Right forelimb (tissue), 1 donor: ENCODE measurements around the gene NAPA.

ENCODE experiments used
- DNase-seq: peaks from one replicate; pipeline ENCODE4 v3.0.0-alpha.2; 2018

The NAPA gene

DNA sequence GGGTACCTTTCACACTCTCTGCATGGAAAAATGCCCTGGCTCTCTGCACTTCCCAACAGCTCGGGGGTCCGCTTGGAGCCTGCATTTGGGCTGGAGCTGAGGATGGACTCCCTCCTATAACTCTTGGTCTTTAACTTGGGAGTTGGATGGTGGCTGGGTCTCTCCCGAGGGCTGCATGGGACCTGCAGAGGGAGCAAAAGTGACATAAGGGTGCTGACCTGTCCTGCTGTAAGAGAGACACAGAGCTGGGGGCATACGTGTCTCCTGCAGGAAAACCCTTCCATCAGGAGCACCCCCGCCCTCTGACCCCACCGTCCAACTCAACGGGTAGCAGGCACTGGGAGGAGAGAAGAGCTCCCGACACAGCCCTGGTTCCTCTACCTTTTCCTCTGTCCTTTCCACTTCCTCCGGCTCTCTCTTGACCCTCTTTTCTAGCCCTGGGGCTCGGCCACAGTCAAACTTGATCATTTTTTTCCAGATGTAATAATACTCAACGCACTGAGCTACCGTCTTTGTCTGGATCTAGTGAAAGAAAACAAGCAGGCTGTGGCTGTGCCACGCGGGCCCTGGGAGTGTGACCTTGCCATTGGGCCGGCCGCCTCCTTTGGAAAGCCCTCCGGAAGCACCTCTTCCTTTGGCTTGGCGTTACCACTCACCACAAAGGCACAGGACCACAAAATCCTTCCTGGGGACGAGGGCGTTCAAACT lies 6.8 kb upstream of the NAPA start:
- DNase-seq = no peak

DNA sequence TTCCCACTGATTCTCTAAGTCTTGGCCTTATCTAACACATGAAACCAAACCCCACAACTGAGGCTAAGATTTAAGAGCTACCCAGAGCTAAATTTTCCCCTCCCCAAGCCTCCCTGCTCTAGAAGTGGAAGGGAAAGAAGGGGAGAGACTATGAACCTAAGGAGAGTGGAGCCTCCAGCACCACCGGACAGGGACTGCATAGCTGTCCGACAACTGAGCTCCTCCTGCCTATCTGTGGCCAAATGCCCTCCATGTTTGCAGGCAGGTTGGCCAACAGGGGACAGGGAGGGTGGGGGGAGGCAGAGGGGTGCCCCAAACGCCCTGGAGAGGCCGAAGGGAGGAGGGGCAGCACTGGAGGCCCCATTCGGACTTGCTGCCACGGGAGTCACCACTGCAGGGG lies 6.0 kb upstream of the NAPA start:
- no peak for DNase-seq

DNA sequence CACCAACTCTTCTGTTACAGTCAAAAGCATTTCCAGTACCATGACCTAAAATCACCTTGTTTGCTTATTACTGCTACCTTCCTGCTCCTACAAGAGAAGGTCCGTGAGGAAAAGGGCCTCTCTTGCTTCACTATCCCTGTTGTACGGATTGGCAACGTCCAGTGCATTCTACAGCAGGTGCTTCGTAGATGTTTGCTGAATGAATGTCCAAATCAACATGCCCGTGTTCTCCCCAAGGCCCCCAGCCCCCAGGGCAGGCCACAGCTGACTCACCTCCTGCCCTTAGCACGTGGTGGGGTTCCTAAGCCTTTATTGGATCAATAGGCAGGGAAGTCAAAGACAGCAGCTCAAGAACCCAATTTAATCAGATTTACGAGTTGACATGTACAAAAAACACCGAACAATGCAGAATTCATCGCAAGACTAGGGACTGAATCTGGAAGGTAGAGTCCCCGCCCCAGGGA lies 5.5 kb upstream of the NAPA start:
- DNase-seq = no peak

DNA sequence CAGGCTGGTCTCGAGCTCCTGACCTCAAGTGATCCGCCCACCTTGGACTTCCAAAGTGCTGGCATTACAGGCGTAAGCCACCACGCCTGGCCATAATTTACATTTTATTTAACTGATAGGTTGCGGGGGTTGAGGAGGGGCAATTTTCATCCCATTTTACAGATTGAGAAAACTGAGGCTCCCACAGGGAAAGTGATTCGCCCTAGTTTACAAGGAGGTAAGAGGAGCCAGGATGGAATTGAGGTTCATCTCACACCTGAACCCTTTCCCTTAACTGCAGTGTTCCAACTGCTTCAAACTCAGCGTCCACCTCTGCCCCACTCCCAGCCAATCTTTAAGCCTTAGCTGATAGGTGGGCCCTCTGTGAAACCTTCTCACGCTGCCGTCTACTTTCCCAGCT lies 4.0 kb upstream of the NAPA start:
- no peak for DNase-seq

DNA sequence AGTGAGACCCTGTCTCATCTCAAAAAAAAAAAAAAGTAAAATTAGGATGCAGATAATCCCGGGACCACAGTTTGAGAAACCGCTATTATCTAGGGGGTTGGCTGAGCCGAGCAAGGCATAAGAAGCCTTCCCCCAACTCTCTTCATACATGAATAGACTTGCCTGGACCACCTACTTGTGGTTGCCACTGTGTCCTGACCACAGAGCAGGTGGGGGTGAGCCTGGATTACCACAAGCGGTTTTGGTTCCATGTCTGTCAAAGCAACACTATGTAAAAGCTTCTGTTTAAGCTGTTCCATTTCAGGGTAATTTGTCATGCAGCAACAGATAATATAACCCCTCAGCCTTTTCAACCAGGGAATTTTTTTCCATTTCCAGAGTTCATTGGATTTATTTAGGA lies 3.3 kb upstream of the NAPA start:
- DNase-seq = no peak

DNA sequence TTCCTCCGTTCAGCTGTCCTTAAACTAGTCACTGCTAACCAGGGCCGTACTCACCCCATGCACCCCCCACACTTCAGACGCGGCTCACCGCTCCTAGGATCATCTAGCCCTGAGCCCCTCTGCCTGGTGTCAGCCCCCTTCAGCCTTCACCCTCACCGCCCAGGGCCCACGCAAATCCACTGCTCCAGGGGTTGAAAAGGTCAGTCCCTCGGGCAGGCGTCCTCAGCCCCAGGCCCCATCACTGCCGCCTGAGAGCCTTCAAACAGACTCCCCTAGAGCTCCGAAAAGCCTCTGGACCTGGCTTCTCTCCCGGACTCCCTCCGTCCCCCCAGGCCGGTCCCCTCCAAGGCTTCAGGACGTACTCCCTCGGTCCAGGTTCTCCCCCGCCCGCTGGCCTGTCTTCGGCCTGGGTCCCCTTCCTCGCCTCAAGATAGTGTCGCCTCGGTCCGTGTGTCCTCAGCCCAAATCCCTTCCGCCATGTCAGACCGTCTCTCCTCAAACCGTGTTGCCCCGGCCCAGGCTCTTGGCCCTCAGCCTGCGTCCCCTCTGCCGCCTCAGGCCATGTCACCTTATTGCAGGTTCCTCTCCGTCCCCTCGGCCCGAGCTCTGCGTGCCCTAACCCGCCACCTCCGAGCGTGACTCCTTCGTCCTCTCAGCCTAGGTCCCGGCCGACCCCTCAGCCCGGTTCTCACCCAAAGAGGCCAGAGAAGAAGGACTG lies 553 bp downstream of the NAPA start:
- no peak for DNase-seq

DNA sequence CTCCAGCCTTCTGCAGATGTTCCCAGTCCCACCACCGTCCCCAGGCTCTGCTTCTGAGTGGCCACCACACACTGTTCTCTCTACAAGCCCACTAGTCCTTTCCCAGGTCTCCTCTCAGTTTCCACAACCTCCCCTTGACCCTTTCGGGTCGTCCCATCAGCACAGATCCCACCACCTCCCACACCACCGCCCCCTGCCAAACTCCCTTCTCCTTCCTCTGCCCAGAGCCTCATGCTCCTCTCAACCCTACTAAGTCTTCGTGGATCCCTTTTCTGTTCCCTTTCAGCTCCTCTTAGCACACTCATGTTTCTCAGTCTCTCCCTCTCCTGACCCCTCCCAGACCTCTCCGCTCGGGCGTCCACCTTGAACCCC lies 1.9 kb downstream of the NAPA start:
- no peak for DNase-seq

DNA sequence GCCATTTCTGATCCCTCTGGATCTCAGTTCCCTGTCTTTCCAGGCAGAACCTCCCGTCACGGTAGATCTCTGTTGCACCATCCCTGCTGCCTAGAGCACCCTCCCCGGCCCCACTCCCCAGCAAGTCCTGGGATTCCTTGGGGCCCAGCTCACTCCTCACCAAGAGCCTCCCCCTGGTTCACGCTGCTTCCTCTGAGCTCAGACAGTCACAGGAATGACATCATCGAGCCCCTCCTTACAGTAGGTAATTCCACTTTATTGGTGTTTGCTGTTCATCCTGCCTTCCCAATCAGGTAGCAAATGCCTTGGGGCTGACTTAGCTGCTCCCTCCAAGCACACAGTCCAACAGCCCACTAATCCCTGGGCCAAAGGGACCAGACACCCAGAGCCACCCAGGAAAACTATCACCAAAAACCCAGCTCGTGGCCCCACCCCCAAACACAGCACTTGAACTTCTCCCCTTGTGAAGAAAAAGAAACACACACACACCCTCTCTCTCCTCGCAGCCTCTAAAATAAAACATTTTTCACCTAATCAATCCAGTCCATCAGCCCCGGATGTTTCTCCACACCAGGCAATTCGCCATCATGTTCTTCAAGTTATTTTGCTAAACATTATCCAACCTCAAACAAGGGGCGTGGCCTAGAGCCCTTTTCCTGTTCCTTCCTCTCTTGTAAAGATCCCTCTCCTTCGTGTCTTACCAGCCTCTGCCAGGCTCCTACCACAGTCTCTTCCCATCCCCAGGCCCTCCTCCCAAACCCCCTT lies 2.5 kb downstream of the NAPA start:
- no peak for DNase-seq

DNA sequence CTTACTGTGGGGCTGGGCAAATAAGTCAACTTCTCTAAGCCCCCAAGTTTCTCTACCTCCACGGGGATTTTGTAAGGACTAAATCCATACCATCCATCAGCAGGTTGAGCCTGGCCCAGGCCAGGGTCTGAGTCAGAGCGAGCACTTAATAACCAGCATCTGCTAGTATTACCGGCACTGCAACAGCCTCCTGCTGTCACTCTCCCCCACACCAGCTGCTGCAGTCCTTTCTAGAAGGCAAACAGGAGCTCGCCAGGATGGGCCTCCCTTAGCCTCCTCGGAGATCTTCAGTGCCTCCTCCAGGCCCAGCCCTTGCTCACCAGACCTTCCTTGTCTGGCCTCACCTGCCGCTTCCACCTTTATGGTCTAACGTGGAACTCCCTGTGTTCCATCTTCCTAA lies 3.2 kb downstream of the NAPA start:
- no peak for DNase-seq

DNA sequence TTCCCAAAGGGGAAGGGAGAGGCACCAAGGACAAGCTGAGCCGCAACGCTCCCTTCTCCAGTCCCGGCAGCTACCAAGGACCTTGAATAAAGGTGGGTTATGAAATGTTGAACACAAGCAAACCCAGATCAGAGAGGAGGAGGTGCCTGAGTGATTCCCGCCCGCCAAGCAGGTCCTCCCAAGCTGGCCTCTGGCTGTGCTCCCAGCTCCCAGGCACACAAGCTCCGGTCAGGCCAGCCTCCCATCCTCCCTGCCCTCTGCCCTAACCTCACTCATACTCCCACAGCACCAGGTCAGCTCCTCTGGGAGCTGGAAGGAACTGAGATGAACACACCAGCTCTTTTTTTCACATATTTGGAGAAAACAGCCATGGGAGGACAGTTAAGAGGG lies 3.7 kb downstream of the NAPA start:
- no peak for DNase-seq

DNA sequence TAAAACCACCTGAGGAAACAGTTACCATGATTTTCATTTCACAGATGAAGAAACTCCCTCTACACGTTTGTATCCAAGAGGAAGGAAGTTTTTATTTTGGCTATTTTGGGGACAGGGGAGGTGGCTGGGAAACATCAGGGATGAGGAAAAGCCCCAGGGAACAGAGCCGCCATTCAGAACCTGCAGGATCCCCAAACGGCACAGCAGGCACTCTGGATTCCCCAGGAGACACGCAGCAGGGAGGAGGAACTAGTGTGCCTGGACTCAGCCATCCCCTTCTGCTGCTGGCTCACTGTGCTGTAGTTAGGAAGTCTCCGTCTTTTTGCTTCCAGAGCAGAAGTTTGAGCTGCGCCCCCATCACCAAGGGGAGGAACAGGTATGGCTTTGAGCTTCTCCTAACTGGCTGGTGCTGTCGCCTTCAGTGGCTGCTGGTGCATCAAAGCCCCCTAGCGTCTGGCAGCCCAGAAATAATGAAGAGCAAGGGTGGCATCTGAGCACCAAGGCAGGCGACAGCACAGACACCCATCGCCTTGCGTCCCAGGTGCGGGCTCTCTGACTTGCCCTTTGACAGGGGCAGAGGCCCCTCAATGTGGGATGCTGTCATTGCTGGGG lies 4.2 kb downstream of the NAPA start:
- no peak for DNase-seq

DNA sequence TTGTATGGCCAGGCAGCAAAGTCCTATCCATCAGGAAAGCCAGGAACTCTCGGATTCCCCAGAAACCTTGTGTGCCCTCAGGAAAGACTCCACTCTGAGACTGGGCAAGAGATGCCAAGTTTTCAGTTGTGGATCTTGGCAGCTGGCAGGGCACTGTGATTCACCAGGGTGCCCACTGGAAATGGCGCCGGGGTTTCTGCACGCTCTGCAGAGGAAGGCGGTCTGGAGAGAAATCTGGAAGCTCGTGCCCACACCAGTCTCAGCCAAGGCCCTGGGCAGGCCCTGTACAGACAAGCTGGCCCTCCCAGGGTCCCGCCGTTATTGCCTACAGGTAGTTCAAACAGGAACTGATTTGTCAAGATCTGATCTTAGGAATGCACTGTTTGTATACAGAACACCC lies 4.9 kb downstream of the NAPA start:
- DNase-seq = no peak

DNA sequence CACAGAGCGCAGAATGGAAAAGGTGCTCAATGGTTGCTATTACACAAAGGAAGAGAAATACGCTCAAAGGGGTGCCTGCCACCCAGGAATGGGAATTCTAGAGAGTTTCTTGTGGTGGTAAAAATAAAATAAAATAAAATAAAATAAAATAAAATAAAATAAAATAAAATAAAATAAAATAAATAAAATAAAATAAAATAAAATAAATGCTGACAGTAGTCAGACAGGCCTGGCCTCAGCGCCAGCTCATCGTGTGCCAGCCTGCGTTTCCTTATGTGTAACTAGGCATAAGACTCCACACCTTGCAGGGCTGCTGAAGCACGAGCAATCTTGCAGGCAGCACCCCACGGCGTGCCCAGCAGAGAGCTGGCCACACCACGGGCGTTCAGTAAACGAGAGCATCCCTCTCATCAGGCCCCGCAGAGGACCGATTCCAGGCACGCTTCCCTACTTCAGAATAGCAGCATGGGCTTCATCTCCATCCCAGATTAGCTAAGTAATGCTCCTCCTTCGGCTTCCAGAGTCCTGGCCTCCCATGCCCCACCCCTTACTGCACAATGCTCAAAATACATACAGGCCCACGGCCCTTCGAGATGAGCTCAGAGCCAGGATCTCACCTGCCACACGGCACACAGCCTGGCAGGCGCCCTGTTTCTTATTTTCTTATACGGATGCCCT lies 5.6 kb downstream of the NAPA start:
- no peak for DNase-seq

DNA sequence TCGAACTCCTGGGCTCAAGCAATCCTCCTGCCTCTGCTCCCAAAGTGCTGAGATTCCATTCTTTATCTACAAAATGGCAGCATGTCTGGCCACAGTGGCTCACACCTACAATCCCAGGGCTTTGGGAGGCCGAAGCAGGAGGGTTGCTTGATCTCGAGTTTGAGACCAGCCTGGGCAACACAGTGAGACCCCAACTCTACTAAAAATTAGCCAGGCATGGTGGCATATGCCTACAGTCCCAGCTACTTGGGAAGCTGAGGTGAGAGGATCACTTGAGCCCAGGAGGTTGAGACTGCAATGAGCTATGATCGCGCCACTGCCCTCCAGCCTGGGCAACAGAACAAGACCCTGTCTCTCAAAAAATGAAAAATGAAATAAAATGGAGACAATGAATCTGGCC lies 6.1 kb downstream of the NAPA start:
- DNase-seq = no peak

DNA sequence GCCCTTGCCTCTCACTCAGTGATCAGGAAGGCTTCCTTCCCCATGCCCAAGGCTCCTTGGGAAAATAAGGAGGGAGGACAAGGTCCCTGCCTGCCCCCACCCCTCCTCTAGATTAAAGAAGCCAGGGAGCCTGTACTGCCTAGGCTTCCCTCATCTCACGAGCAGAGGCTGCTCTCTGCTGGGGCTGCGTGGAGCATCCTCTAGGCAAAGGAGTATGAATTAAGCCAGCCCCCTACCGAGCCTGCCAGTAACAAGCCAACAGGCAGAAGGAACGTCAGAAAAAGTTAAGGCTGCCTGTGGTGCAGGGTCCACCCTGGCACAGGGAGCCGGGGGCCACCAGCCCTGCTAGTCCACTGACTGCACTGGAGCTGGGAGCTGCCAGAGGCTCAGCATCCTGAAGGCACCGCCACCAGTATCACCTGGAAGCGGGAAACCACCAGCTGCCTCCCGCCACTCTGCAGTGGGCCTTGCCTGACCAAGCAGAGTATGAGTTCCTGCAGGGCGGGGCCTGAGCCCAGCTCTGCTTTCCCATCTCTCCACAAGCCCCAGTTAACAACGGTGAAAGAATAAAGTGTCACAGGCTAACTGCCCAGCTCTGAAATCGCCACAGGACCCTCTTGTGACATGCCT lies 6.8 kb downstream of the NAPA start:
- DNase-seq = no peak

DNA sequence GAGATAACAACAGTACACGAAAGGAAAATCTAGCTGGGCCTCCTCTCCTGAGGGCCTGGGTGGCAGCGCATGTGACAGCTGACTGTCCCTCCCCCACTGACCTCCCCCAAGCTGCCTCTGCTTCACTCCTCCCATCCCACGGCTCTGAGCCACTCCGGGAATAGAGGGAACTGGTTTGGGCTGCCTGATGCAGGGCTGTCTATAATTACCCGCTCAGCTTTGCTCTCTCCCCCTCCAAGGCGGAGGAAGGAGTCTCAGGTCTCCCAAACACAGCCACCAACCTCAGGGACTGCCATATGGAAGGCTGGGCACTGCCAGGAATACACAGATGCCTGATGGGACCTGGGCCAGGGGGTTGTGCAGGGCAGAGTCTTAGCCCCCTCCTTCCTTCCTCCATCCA lies 7.9 kb downstream of the NAPA start:
- no peak for DNase-seq

DNA sequence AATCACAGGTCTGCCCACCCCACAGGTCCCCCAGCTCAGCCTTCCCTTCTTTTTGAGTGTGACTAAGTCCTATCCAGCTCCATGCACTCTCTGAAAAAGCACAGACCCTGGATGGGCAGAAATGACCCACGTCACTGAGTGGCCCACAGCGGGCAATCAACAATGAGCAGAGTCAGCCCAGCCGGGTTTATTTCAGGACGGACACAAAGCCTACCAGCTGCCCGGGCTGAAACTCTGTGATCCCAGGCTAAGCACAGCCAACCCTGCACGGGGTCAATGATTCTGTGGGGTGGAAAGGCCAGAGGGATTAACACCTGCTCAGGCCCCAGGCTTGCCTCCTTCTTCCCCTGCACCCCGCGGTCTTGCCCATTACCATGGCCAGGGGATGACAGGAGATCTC lies 8.4 kb downstream of the NAPA start:
- no peak for DNase-seq

DNA sequence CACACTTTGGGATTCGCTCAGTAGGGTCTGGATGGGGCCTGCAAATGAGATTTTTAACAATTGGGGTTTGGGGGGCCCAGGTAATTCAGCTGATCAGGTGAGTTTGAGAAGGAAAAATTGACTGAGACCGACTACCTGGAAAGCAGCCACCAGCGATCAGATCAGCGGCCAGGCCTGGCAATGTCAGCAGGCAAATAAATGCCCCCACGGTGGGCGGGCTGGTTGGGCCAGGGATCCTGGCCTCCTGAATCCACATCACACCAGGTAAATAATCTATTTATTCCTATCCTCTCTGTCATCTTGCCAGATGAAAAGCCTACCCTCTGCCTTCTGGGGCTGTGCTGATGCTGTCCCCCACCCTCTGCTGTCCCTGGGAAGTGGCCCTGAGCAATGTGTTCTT lies 9.4 kb downstream of the NAPA start:
- DNase-seq = no peak

DNA sequence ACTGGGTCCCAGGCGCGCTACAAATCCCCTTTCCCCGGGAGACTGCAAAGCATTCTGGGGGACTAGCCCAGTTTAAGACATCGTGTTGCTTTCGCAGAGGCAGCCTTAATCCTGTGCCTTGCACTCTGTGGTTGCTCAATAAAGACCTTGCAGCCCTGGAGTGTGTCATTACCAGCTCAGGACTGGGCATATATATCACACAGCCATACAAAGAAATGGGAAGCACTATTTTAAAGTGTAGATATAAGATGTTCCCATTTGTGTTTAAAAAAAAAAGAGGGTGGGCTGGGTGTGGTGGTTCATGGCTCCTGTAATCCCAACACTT lies 11.1 kb downstream of the NAPA start:
- no peak for DNase-seq

DNA sequence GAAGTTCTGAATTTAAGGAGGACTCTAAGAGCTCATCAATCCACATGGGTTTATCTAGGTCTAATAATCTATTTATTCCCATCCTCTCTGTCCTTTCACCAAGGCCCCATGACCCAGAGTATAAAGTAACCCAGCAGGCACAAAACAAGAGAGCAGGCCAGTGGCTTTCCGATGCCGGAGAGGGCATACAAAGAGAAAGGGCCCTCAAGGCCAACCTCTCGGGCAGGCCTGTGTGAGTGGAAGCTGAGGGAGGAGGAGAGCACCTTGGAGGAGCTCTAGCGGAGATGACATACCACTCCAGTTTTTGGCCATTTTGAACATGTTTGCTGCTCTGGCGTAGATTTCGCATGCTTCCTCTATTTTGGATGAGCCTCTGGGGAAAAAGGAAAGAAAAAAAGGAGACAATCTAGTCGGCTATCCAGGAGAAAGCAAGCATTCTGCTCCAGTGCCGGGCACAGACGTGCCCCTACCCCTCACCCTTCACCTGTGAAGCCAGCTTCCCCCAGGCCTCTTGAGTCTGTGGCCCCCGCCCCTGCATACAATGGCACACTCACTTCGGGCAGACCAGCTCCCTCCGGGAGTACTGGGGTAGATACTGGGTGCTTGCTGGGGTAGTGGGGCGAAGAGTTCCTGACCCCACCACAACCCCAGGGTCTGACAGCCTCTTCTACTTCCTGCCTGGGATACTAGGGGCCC lies 11.6 kb downstream of the NAPA start:
- DNase-seq = no peak

DNA sequence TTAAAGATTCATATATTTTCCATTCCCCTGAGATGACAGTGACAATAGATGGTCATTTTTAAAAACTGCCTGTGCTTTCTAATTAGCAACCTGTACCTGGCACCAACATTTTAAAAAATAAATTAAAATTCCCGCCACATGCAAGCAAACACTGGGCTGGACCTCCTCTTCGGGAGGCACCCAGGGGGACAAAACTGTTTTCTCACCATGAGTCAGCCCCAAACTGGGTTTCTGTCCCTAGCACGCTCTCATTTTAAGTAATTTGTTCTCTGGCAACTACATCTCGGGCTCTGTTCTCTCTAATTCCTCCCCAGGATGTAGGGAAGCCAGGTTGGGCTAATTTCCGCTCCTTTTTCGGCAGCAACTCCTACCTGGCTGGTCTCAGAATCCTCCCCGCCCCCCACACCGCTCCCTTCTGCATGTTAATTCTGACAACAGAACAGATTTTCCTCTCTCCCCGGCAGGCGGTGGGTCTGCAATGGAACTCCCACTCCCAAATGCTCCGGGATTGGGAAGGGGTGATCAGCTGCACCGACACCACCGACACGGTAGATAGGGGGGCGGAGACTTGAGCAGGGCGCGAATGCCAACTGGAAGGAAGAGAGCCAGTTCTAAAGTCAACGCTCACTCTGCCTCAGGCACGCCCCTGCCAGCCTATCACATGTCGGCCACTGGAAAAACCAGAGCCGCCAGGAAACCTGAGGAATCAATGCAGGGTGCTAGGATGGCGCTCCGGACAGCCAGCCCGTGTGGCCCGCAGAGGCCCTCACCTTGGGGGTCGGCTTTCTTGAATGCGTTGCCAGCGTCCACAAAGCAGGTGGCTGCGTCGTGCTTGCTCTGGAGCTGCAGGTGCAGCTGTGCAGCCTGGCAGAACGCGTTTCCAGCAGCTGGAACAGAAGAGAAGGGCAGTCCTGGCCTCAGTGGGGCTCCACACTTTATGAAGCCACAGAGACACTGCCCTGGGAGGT lies 14.7 kb downstream of the NAPA start:
- no peak for DNase-seq
